ENCODE results near the gene NUDT8. TPM values are rescaled to one million over a fixed set of nuclear protein-coding genes. Genes with fewer than 3 reads are reported as not detected.
A peak's percentile ranks its signal among the peaks of the same experiment; 100 is the strongest.
"Not testable (repeated sequence)": the region's sequence is repeated elsewhere in the genome, so short reads cannot be mapped to it uniquely, and the experiment has no call there.

Gene NUDT8
- total RNA-seq, 1 donor from 2014 or later = 12.6 TPM

GRCh38 chr11:67627812-67628624, 1.7 kb downstream of the NUDT8 start:
- DNase-seq (ENCODE audit: low spot score) = peak; percentile 83
- H3K9me3 Mint-ChIP-seq (ENCODE audit: low read depth) = no peaks in the 10 kb centered on the region
- H3K27ac Mint-ChIP-seq (ENCODE audit: unreplicated experiment) = no peak overlapping the region
- H3K4me3 Mint-ChIP-seq (ENCODE audit: unreplicated experiment) = no peak overlapping the region
- no peaks in the 10 kb centered on the region for H3K27me3 Mint-ChIP-seq (ENCODE audit: low read depth)
- no peak for TF ChIP-seq CTCF (IDR thresholded peaks at IDR 0.05)
- no peaks in the 10 kb centered on the region for H3K36me3 Mint-ChIP-seq (ENCODE audit: low read depth)
- peaks cover 5% of the 10 kb centered on the region for H3K4me1 Mint-ChIP-seq (ENCODE audit: low read depth)

- no peaks in the 10 kb centered on the region for H3K36me3 Mint-ChIP-seq (ENCODE audit: low read depth)
- H3K4me1 Mint-ChIP-seq (ENCODE audit: low read depth) = peaks cover 5% of the 10 kb centered on the region
- H3K27me3 Mint-ChIP-seq (ENCODE audit: low read depth) = no peaks in the 10 kb centered on the region
- H3K27ac Mint-ChIP-seq (ENCODE audit: unreplicated experiment) = no peak overlapping the region
- no peaks in the 10 kb centered on the region for H3K9me3 Mint-ChIP-seq (ENCODE audit: low read depth)
- TF ChIP-seq CTCF (IDR thresholded peaks at IDR 0.05) = no peak
- H3K4me3 Mint-ChIP-seq (ENCODE audit: unreplicated experiment) = no peak overlapping the region
- peak; percentile 79 for DNase-seq (ENCODE audit: low spot score)
These were observed 2.3 kb downstream of the NUDT8 start for GRCh38 chr11:67627441-67627811.

- no peak for DNase-seq (ENCODE audit: low spot score)
- Mint-ChIP-seq H3K9me3 (ENCODE audit: low read depth) (no peaks in the 10 kb centered on the region), H3K4me1 (ENCODE audit: low read depth) (peaks cover 5% of the 10 kb centered on the region), H3K27me3 (ENCODE audit: low read depth) (no peaks in the 10 kb centered on the region), H3K36me3 (ENCODE audit: low read depth) (no peaks in the 10 kb centered on the region), H3K27ac (ENCODE audit: unreplicated experiment) (no peak overlapping the region), H3K4me3 (ENCODE audit: unreplicated experiment) (no peak overlapping the region)
- no peak for TF ChIP-seq CTCF (IDR thresholded peaks at IDR 0.05)
These were observed 2.8 kb downstream of the NUDT8 start for GRCh38 chr11:67626970-67627369.

GRCh38 chr11:67626131-67626833, 3.5 kb downstream of the NUDT8 start:
- not testable (repeated sequence) for H3K27ac Mint-ChIP-seq (ENCODE audit: unreplicated experiment); H3K9me3 Mint-ChIP-seq (ENCODE audit: low read depth); H3K4me3 Mint-ChIP-seq (ENCODE audit: unreplicated experiment); H3K27me3 Mint-ChIP-seq (ENCODE audit: low read depth); H3K36me3 Mint-ChIP-seq (ENCODE audit: low read depth); DNase-seq (ENCODE audit: low spot score)
- peaks cover 11% of the 10 kb centered on the region for H3K4me1 Mint-ChIP-seq (ENCODE audit: low read depth)

- DNase-seq (ENCODE audit: low spot score); H3K9me3 Mint-ChIP-seq (ENCODE audit: low read depth); H3K4me3 Mint-ChIP-seq (ENCODE audit: unreplicated experiment); H3K27me3 Mint-ChIP-seq (ENCODE audit: low read depth); H3K27ac Mint-ChIP-seq (ENCODE audit: unreplicated experiment); H3K36me3 Mint-ChIP-seq (ENCODE audit: low read depth): not testable (repeated sequence)
- H3K4me1 Mint-ChIP-seq (ENCODE audit: low read depth) = peaks cover 22% of the 10 kb centered on the region
These were observed 5.9 kb downstream of the NUDT8 start for GRCh38 chr11:67623795-67624194.

- not testable (repeated sequence) for H3K27me3 Mint-ChIP-seq (ENCODE audit: low read depth); DNase-seq (ENCODE audit: low spot score); H3K9me3 Mint-ChIP-seq (ENCODE audit: low read depth); H3K4me3 Mint-ChIP-seq (ENCODE audit: unreplicated experiment); H3K36me3 Mint-ChIP-seq (ENCODE audit: low read depth); H3K27ac Mint-ChIP-seq (ENCODE audit: unreplicated experiment)
- peaks cover 22% of the 10 kb centered on the region for H3K4me1 Mint-ChIP-seq (ENCODE audit: low read depth)
These were observed 6.8 kb downstream of the NUDT8 start for GRCh38 chr11:67622905-67623304.

- H3K27me3 Mint-ChIP-seq (ENCODE audit: low read depth); H3K27ac Mint-ChIP-seq (ENCODE audit: unreplicated experiment); H3K9me3 Mint-ChIP-seq (ENCODE audit: low read depth); H3K4me3 Mint-ChIP-seq (ENCODE audit: unreplicated experiment); H3K36me3 Mint-ChIP-seq (ENCODE audit: low read depth); DNase-seq (ENCODE audit: low spot score): not testable (repeated sequence)
- peaks cover 22% of the 10 kb centered on the region for H3K4me1 Mint-ChIP-seq (ENCODE audit: low read depth)
These were observed 7.8 kb downstream of the NUDT8 start for GRCh38 chr11:67621928-67622327.

GRCh38 chr11:67620621-67621020, 9.1 kb downstream of the NUDT8 start:
- not testable (repeated sequence) for H3K36me3 Mint-ChIP-seq (ENCODE audit: low read depth); H3K27me3 Mint-ChIP-seq (ENCODE audit: low read depth); H3K9me3 Mint-ChIP-seq (ENCODE audit: low read depth); DNase-seq (ENCODE audit: low spot score)
- Mint-ChIP-seq H3K27ac (ENCODE audit: unreplicated experiment) (peak overlapping the region; percentile 24), H3K4me1 (ENCODE audit: low read depth) (peaks cover 22% of the 10 kb centered on the region), H3K4me3 (ENCODE audit: unreplicated experiment) (peak overlapping the region; percentile 83)

GRCh38 chr11:67619683-67620618, 9.8 kb downstream of the NUDT8 start:
- not testable (repeated sequence) for H3K27me3 Mint-ChIP-seq (ENCODE audit: low read depth); H3K9me3 Mint-ChIP-seq (ENCODE audit: low read depth); DNase-seq (ENCODE audit: low spot score); H3K36me3 Mint-ChIP-seq (ENCODE audit: low read depth)
- peak overlapping the region; percentile 32 for H3K27ac Mint-ChIP-seq (ENCODE audit: unreplicated experiment)
- peak overlapping the region; percentile 83 for H3K4me3 Mint-ChIP-seq (ENCODE audit: unreplicated experiment)
- H3K4me1 Mint-ChIP-seq (ENCODE audit: low read depth) = peaks cover 22% of the 10 kb centered on the region

Data from chondrocyte (in vitro differentiated cells).